ENCODE measurements around the gene SPI1.

SPI1 gene

DNA sequence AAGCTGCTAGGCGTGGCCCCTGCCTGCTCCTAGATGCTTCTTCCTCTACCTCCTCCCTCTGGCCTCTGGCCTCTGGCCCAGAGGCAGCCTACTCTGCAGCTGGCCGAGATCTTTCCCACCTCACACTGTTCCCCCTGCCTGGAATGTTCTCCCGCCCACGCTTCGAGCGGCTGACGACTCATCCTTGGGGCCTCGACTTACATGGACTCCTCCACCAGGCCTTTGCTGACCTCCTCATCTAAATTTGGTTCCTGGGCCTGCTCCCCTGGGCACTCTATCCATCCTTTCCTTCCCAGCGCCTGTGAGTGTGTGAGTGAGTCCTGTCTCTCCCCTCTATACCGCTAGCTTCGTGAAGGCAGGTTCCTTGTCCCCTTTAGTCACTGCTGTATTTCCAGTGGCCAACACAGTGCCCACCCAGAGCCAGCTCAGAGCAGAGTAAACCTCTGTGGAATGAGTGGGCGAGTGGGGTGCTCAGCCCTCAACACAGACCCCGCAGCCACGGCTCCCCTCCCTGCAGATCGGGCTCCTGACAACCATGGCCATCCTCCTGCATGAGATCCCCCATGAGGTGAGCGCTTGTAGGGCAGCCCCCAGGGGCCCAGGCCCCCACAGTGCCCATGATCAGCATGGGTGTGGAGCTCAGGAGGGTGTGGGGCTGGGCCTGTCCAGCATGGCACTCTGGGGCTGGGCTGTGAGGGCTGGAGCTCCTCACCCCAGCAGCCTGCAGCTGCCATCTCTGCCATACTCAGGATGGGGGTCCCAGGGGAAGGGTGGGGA is 35.7 kb upstream of the SPI1 start:
- Histone ChIP-seq H3K27me3 (ENCODE audit: control insufficient read depth in 2 of 2, insufficient read depth in 2 of 2, low read length in 2 of 2) (no peaks in the 10 kb centered on the region), H3K4me3 (ENCODE audit: low read length in 2 of 2) (no peak overlapping the region), H3K9ac (ENCODE audit: low read depth in 1 of 2, low read length in 2 of 2) (no peak overlapping the region), H3K27ac (ENCODE audit: low read depth in 2 of 2, low read length in 2 of 2) (no peak overlapping the region), H3K9me3 (ENCODE audit: control insufficient read depth in 2 of 2, low read length in 2 of 2) (no peaks in the 10 kb centered on the region), H3K4me1 (ENCODE audit: control insufficient read depth in 2 of 2, insufficient read depth in 2 of 2, low read length in 2 of 2) (peaks cover 6 to 18% of the 10 kb centered on the region in 2 donors), H3K36me3 (ENCODE audit: control insufficient read depth in 2 of 2, insufficient read depth in 2 of 2, low read length in 2 of 2) (peaks cover 21 to 25% of the 10 kb centered on the region in 2 donors)

DNA sequence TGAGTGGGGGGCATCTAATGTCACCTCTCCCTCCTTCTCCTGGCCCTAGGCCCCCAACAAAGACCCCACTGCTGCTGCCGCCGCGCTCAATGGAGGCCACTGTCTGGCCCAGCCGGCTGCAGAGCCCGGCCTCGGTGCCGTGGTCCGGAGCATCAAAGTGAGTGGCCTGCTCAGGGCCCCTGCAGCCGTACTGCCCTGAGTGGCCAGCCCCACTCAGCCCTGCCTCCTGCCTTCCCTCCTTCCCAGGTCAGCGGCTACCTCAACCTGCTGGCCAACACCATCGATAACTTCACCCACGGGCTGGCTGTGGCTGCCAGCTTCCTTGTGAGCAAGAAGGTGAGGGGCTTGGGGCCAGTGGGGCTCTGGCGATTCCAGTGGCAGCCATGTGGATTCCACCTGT is 35.0 kb upstream of the SPI1 start:
- peaks cover 10 to 22% of the 10 kb centered on the region in 2 donors for H3K4me1 ChIP-seq (ENCODE audit: control insufficient read depth in 2 of 2, insufficient read depth in 2 of 2, low read length in 2 of 2)
- no peak overlapping the region for H3K9ac ChIP-seq (ENCODE audit: low read depth in 1 of 2, low read length in 2 of 2)
- no peaks in the 10 kb centered on the region for H3K9me3 ChIP-seq (ENCODE audit: control insufficient read depth in 2 of 2, low read length in 2 of 2)
- no peaks in the 10 kb centered on the region for H3K27me3 ChIP-seq (ENCODE audit: control insufficient read depth in 2 of 2, insufficient read depth in 2 of 2, low read length in 2 of 2)
- no peak overlapping the region for H3K27ac ChIP-seq (ENCODE audit: low read depth in 2 of 2, low read length in 2 of 2)
- H3K36me3 ChIP-seq (ENCODE audit: control insufficient read depth in 2 of 2, insufficient read depth in 2 of 2, low read length in 2 of 2): peaks cover 14 to 19% of the 10 kb centered on the region in 2 donors
- no peak overlapping the region for H3K4me3 ChIP-seq (ENCODE audit: low read length in 2 of 2)

DNA sequence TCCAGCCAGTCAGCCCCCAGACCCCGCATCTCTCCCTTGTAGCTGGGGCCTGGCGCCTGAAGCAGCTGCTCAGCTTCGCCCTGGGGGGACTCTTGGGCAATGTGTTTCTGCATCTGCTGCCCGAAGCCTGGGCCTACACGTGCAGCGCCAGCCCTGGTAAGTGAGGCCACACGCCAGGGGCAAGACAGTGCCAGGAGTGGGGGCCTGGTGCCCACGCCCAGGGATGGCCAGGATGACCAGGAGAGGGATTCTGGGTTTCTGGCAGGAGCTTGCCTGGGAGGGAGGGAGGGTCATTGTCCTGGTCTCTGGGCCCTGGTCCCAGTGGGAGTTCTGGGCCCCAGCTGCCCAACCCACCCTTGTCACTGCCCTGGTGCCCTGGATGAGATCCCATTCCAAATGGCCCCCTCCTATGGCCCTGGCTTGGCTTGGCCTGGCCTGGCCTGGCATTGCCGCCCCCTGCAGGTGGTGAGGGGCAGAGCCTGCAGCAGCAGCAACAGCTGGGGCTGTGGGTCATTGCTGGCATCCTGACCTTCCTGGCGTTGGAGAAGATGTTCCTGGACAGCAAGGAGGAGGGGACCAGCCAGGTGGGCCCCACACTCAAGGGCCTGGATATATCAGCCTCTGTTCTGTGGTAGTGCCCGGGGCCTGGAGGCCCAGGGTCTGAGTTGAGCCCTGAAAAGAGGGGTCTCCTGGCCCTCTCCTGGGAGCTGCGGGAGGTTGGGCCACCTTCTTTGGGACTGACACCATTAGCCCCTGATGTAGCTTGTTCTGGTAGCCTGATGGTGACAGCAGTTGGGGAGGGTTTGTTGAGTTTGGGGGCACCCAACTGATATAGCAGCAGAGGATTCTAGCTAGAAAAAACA is 33.8 kb upstream of the SPI1 start:
- H3K36me3 ChIP-seq (ENCODE audit: control insufficient read depth in 2 of 2, insufficient read depth in 2 of 2, low read length in 2 of 2): peaks cover 7 to 9% of the 10 kb centered on the region in 2 donors
- no peak overlapping the region for H3K27ac ChIP-seq (ENCODE audit: low read depth in 2 of 2, low read length in 2 of 2)
- no peaks in the 10 kb centered on the region for H3K9me3 ChIP-seq (ENCODE audit: control insufficient read depth in 2 of 2, low read length in 2 of 2)
- peaks cover 18 to 29% of the 10 kb centered on the region in 2 donors for H3K4me1 ChIP-seq (ENCODE audit: control insufficient read depth in 2 of 2, insufficient read depth in 2 of 2, low read length in 2 of 2)
- no peak overlapping the region for H3K9ac ChIP-seq (ENCODE audit: low read depth in 1 of 2, low read length in 2 of 2)
- no peaks in the 10 kb centered on the region for H3K27me3 ChIP-seq (ENCODE audit: control insufficient read depth in 2 of 2, insufficient read depth in 2 of 2, low read length in 2 of 2)
- H3K4me3 ChIP-seq (ENCODE audit: low read length in 2 of 2): no peak overlapping the region

GRCh38 chr11:47410370-47411264 is 32.3 kb upstream of the SPI1 start:
- Histone ChIP-seq H3K4me1 (ENCODE audit: control insufficient read depth in 2 of 2, insufficient read depth in 2 of 2, low read length in 2 of 2) (peaks cover 18 to 25% of the 10 kb centered on the region in 2 donors), H3K9ac (ENCODE audit: low read depth in 1 of 2, low read length in 2 of 2) (no peak overlapping the region), H3K27me3 (ENCODE audit: control insufficient read depth in 2 of 2, insufficient read depth in 2 of 2, low read length in 2 of 2) (no peaks in the 10 kb centered on the region), H3K36me3 (ENCODE audit: control insufficient read depth in 2 of 2, insufficient read depth in 2 of 2, low read length in 2 of 2) (peaks cover 7 to 9% of the 10 kb centered on the region in 2 donors), H3K9me3 (ENCODE audit: control insufficient read depth in 2 of 2, low read length in 2 of 2) (no peaks in the 10 kb centered on the region), H3K27ac (ENCODE audit: low read depth in 2 of 2, low read length in 2 of 2) (no peak overlapping the region), H3K4me3 (ENCODE audit: low read length in 2 of 2) (no peak overlapping the region)

DNA sequence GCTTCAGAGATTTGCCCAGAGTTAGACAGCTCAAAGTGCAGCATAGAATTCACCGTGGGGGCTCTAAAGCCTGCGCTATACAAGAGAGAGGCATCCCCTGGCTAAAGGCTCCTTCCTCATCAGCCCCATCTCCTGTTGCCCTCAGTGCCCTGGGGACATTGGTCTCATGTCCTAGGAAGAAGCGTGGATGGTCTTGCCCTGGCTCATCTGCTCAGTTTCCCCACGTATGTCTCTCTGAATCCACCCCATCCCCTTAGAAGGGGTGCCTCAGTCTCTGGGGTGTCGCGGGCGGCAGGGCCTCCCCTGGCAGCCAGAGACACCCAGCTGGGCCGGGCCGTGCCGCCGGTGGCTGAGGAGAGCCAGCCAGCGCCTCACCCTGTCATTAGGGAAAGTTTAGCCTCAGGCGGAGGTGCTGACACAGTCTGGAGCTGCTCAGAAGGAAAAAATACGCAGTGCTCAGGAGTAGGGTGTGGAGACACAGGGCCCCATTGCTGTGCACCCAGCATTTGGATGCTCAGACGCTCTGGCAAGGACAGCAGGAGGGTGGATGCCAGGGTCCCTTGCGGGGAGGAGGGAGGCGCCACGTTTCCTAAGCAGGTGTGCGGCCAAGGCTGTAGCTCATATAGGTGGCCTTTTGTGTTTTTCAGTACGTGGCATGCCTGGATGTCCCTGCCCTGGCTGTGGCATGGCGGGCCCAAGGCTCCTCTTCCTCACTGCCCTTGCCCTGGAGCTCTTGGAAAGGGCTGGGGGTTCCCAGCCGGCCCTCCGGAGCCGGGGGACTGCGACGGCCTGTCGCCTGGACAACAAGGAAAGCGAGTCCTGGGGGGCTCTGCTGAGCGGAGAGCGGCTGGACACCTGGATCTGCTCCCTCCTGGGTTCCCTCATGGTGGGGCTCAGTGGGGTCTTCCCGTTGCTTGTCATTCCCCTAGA is 31.4 kb upstream of the SPI1 start:
- peak overlapping the region in 1 of 2 donors; percentile 96 for H3K27ac ChIP-seq (ENCODE audit: low read depth in 2 of 2, low read length in 2 of 2)
- H3K4me3 ChIP-seq (ENCODE audit: low read length in 2 of 2): peak overlapping the region; percentile 68 to 82
- H3K9me3 ChIP-seq (ENCODE audit: control insufficient read depth in 2 of 2, low read length in 2 of 2): no peaks in the 10 kb centered on the region
- peaks cover 17 to 19% of the 10 kb centered on the region in 2 donors for H3K4me1 ChIP-seq (ENCODE audit: control insufficient read depth in 2 of 2, insufficient read depth in 2 of 2, low read length in 2 of 2)
- H3K36me3 ChIP-seq (ENCODE audit: control insufficient read depth in 2 of 2, insufficient read depth in 2 of 2, low read length in 2 of 2): peaks cover 0 to 2% of the 10 kb centered on the region in 2 donors
- H3K27me3 ChIP-seq (ENCODE audit: control insufficient read depth in 2 of 2, insufficient read depth in 2 of 2, low read length in 2 of 2): no peaks in the 10 kb centered on the region
- peak overlapping the region in 1 of 2 donors; percentile 66 for H3K9ac ChIP-seq (ENCODE audit: low read depth in 1 of 2, low read length in 2 of 2)

- Histone ChIP-seq H3K4me3 (ENCODE audit: low read length in 2 of 2) (peak overlapping the region; percentile 68 to 82), H3K9me3 (ENCODE audit: control insufficient read depth in 2 of 2, low read length in 2 of 2) (no peaks in the 10 kb centered on the region), H3K4me1 (ENCODE audit: control insufficient read depth in 2 of 2, insufficient read depth in 2 of 2, low read length in 2 of 2) (peaks cover 17 to 19% of the 10 kb centered on the region in 2 donors), H3K9ac (ENCODE audit: low read depth in 1 of 2, low read length in 2 of 2) (peak overlapping the region; percentile 66 to 74), H3K27me3 (ENCODE audit: control insufficient read depth in 2 of 2, insufficient read depth in 2 of 2, low read length in 2 of 2) (no peaks in the 10 kb centered on the region), H3K27ac (ENCODE audit: low read depth in 2 of 2, low read length in 2 of 2) (peak overlapping the region; percentile 73 to 96), H3K36me3 (ENCODE audit: control insufficient read depth in 2 of 2, insufficient read depth in 2 of 2, low read length in 2 of 2) (no peaks in the 10 kb centered on the region)
These were observed 30.5 kb upstream of the SPI1 start for GRCh38 chr11:47408598-47409439.

- Histone ChIP-seq H3K9me3 (ENCODE audit: control insufficient read depth in 2 of 2, low read length in 2 of 2) (no peaks in the 10 kb centered on the region), H3K4me3 (ENCODE audit: low read length in 2 of 2) (peak within 1 kb of the TSS; percentile 79 to 96), H3K27ac (ENCODE audit: low read depth in 2 of 2, low read length in 2 of 2) (peak within 1 kb of the TSS; percentile 95 to 96), H3K9ac (ENCODE audit: low read depth in 1 of 2, low read length in 2 of 2) (peak within 1 kb of the TSS; percentile 84 to 97), H3K4me1 (ENCODE audit: control insufficient read depth in 2 of 2, insufficient read depth in 2 of 2, low read length in 2 of 2) (peaks cover 17 to 19% of the 10 kb centered on the region in 2 donors), H3K27me3 (ENCODE audit: control insufficient read depth in 2 of 2, insufficient read depth in 2 of 2, low read length in 2 of 2) (no peaks in the 10 kb centered on the region), H3K36me3 (ENCODE audit: control insufficient read depth in 2 of 2, insufficient read depth in 2 of 2, low read length in 2 of 2) (no peaks in the 10 kb centered on the region)
These were observed 29.6 kb upstream of the SPI1 start, which contains the start of gene SLC39A13 for GRCh38 chr11:47407746-47408590. Gene SLC39A13 (plus strand): TSS chr11:47408590. CDS start chr11:47410095, 1,505 bp downstream.

Measured in mucosa of rectum (tissue), 2 donors.